GM23338 (cell line): Measurements from ENCODE around the gene TMEM123. TPM values are rescaled to one million over a fixed set of nuclear protein-coding genes. Genes with fewer than 3 reads are reported as not detected.

Experiments used
- ATAC-seq: fragments of 200-7000 bp; cut with Tn5 transposase; 3 replicates; pipeline ENCODE4 v1.9.1; 2020
- DNase-seq: peaks from one replicate; pipeline ENCODE4 v3.0.0-alpha.2; 2015; ENCODE audit warnings: low spot score
- H2AFZ ChIP-seq: fragments of 200-600 bp; sonication (generic); 2 replicates; pipeline ENCODE4 v1.8.0; 2016; ENCODE audit warnings: antibody characterized with exemption, mild to moderate bottlenecking, moderate library complexity
- H3F3A ChIP-seq: fragments of 200-600 bp; sonication (generic); replicated peaks from 2 replicates; pipeline ENCODE4 v1.8.0; 2017; ENCODE audit warnings: antibody characterized with exemption, mixed run types, low read depth
- H3K27ac ChIP-seq: fragments of 200-600 bp; sonication (generic); 2 replicates; pipeline ENCODE4 v1.6.1; 2016; ENCODE audit warnings: low read depth
- H3K27me3 ChIP-seq: fragments of 200-600 bp; sonication (generic); 2 replicates; pipeline ENCODE4 v1.8.0; 2016; ENCODE audit warnings: mild to moderate bottlenecking, mixed run types, moderate library complexity; ENCODE audit not compliant: insufficient read depth
- H3K36me3 ChIP-seq: fragments of 200-600 bp; sonication (generic); 2 replicates; pipeline ENCODE4 v1.8.0; 2016; ENCODE audit warnings: mild to moderate bottlenecking; ENCODE audit not compliant: insufficient read depth
- H3K4me1 ChIP-seq: fragments of 200-600 bp; sonication (generic); 2 replicates; pipeline ENCODE4 v1.8.0; 2016; ENCODE audit warnings: mild to moderate bottlenecking, moderate library complexity; ENCODE audit not compliant: insufficient read depth
- H3K4me2 ChIP-seq: fragments of 200-600 bp; sonication (generic); 2 replicates; pipeline ENCODE4 v1.7.1; 2017; ENCODE audit warnings: mixed run types
- H3K4me3 ChIP-seq: fragments of 200-600 bp; sonication (generic); 2 replicates; pipeline ENCODE4 v1.6.1; 2016; ENCODE audit warnings: mixed run types
- H3K79me2 ChIP-seq: fragments of 200-600 bp; sonication (generic); replicated peaks from 2 replicates; pipeline ENCODE4 v1.8.0; 2017; ENCODE audit warnings: mild to moderate bottlenecking; ENCODE audit not compliant: insufficient read depth
- H3K9me2 ChIP-seq: fragments of 200-600 bp; sonication (generic); 2 replicates; pipeline ENCODE4 v1.8.0; 2017; ENCODE audit not compliant: insufficient read depth
- H4K20me1 ChIP-seq: fragments of 200-600 bp; sonication (generic); replicated peaks from 2 replicates; pipeline ENCODE4 v1.8.0; 2017; ENCODE audit warnings: mild to moderate bottlenecking; ENCODE audit not compliant: insufficient read depth
- H3K27ac Mint-ChIP-seq: 2 replicates; pipeline ENCODE4 v1.8.0; 2020; ENCODE audit warnings: inconsistent platforms, mild to moderate bottlenecking, moderate library complexity, mixed read lengths
- H3K27me3 Mint-ChIP-seq: 3 replicates; pipeline ENCODE4 v1.8.0; 2022; ENCODE audit warnings: low read depth, mild to moderate bottlenecking, moderate library complexity, mixed read lengths, inconsistent platforms; ENCODE audit not compliant: insufficient read depth, poor library complexity
- H3K36me3 Mint-ChIP-seq: 3 replicates; pipeline ENCODE4 v1.8.0; 2021; ENCODE audit warnings: low read depth, mild to moderate bottlenecking, inconsistent platforms, moderate library complexity, mixed read lengths
- H3K4me1 Mint-ChIP-seq: 3 replicates; pipeline ENCODE4 v1.8.0; 2020; ENCODE audit warnings: mild to moderate bottlenecking, inconsistent platforms, mixed read lengths
- H3K4me3 Mint-ChIP-seq: 3 replicates; pipeline ENCODE4 v1.8.0; 2021; ENCODE audit warnings: moderate library complexity, mild to moderate bottlenecking, inconsistent platforms, mixed read lengths
- H3K9me3 Mint-ChIP-seq: 3 replicates; pipeline ENCODE4 v1.8.0; 2020; ENCODE audit warnings: moderate library complexity, mild to moderate bottlenecking, inconsistent platforms, mixed read lengths
- CREB1 ChIP-seq: fragments of 250-450 bp; sonication (Bioruptor Pico); IDR thresholded peaks from 2 replicates; pipeline ENCODE4 v1.5.0; 2020; ENCODE audit warnings: low read depth, mild to moderate bottlenecking, moderate library complexity
- EZH2 ChIP-seq: fragments of 200-600 bp; sonication (generic); IDR thresholded peaks from one replicate; pipeline ENCODE4 v1.8.0; 2017; ENCODE audit warnings: antibody characterized with exemption, mild to moderate bottlenecking, low read depth; ENCODE audit not compliant: unreplicated experiment
- JUNB ChIP-seq: IDR thresholded peaks from one replicate; pipeline ENCODE4 v1.6.1; 2016; ENCODE audit warnings: antibody characterized with exemption; ENCODE audit not compliant: unreplicated experiment
- NANOG ChIP-seq: IDR thresholded peaks from 2 replicates; pipeline ENCODE4 v1.6.1; 2016; ENCODE audit warnings: antibody characterized with exemption, borderline replicate concordance
- POLR2AphosphoS5 ChIP-seq: IDR thresholded peaks from 2 replicates; pipeline ENCODE4 v1.6.1; 2016; ENCODE audit warnings: antibody characterized with exemption, low read depth
- STAT1 ChIP-seq: IDR thresholded peaks from one replicate; pipeline ENCODE4 v1.6.1; 2016; ENCODE audit warnings: antibody characterized with exemption; ENCODE audit not compliant: unreplicated experiment
- ZNF114 ChIP-seq: fragments of 250-450 bp; sonication (Bioruptor Pico); IDR thresholded peaks from 2 replicates; pipeline ENCODE4 v1.5.0; 2020; ENCODE audit warnings: mild to moderate bottlenecking, moderate library complexity
- ZNF331 ChIP-seq: fragments of 250-450 bp; sonication (Bioruptor Pico); IDR thresholded peaks from 2 replicates; pipeline ENCODE4 v1.5.0; 2020; ENCODE audit warnings: low read depth, mild to moderate bottlenecking, moderate library complexity
- polyA plus RNA-seq: library from polyadenylated mRNA; unstranded; fragments of >200 nt; fragmentation: Nextera tagmentation; extraction: Ambion mirVana; gene quantifications from 2 replicates; pipeline ENCODE4 v1.2.1, GENCODE V29; 2016
- total RNA-seq: library from RNA; depleted of rRNA; stranded (reverse); fragments of >200 nt; shearing (Covaris generic); gene quantifications from 2 replicates; pipeline ENCODE4 v1.2.3, GENCODE V29; 2014
- TF ChIP-seq, protein P1 (sequence below), 2 experiments: fragments of 200-600 bp in 1 of 2; sonication (generic) in 1 of 2; conservative IDR thresholded peaks; 2 replicates each; pipeline versions ENCODE4 v1.5.1 to v1.6.1; 2016 to 2017; ENCODE audit warnings: antibody characterized with exemption in 2 of 2, low read depth in 2 of 2, mild to moderate bottlenecking in 2 of 2, moderate library complexity in 1 of 2
- TF ChIP-seq, protein P2 (sequence below): IDR thresholded peaks from 2 replicates; pipeline ENCODE4 v1.6.1; 2016; ENCODE audit warnings: antibody characterized with exemption
- TF ChIP-seq, protein P3 (sequence below): fragments of 250-450 bp; sonication (Bioruptor Pico); IDR thresholded peaks from 2 replicates; pipeline ENCODE4 v1.5.0; 2020; ENCODE audit warnings: mild to moderate bottlenecking, moderate library complexity

The TMEM123 gene
- total and polyA plus RNA-seq, 2 experiments from 2014 or later, result 44.1 to 61.0 TPM

DNA sequence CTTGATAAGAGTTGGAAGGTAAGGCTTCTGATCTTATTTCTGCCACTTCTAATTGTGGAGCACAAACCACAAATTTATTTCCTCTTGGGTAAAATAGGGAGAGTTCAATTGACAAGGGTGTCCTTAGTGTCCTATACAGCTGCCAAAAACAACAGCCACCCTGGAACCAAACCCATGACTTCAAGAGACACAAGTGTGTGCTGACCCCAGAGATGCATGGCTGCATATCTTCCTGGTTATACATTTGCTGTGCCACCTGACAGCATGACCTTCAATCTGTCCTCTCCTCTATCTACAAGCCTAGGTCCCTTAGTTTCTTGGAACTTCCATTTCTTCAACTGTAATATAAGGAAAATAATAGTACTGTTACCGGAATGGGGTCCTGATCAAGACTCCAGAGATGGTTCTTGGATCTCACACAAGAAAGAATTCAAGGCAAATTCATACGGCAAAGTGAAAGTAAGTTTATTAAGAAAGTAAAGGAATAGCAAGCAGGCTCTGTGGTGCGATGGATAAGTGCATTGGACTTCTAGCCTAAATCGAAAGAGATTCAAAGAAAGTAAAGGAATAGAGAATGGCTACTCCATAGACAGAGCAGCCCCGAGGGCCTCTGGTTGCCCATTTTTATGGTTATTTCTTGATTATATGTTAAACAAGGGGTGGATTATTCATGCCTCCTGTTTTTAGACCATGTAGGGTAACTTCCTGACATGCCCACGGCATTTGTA lies 15.5 kb upstream of the TMEM123 start:
- no peak overlapping the region for H3K4me2 ChIP-seq
- no peak overlapping the region for H3K4me3 ChIP-seq
- no peaks in the 10 kb centered on the region for H3K36me3 ChIP-seq
- H4K20me1 ChIP-seq, result no peaks in the 10 kb centered on the region
- no peak overlapping the region for H2AFZ ChIP-seq
- no peaks in the 10 kb centered on the region for H3K4me1 Mint-ChIP-seq
- H3K36me3 Mint-ChIP-seq, result no peaks in the 10 kb centered on the region
- no peaks in the 10 kb centered on the region for H3F3A ChIP-seq
- no peaks in the 10 kb centered on the region for H3K9me2 ChIP-seq
- DNase-seq, result no peak
- H3K79me2 ChIP-seq, result no peaks in the 10 kb centered on the region
- TF ChIP-seq, protein P1, sequence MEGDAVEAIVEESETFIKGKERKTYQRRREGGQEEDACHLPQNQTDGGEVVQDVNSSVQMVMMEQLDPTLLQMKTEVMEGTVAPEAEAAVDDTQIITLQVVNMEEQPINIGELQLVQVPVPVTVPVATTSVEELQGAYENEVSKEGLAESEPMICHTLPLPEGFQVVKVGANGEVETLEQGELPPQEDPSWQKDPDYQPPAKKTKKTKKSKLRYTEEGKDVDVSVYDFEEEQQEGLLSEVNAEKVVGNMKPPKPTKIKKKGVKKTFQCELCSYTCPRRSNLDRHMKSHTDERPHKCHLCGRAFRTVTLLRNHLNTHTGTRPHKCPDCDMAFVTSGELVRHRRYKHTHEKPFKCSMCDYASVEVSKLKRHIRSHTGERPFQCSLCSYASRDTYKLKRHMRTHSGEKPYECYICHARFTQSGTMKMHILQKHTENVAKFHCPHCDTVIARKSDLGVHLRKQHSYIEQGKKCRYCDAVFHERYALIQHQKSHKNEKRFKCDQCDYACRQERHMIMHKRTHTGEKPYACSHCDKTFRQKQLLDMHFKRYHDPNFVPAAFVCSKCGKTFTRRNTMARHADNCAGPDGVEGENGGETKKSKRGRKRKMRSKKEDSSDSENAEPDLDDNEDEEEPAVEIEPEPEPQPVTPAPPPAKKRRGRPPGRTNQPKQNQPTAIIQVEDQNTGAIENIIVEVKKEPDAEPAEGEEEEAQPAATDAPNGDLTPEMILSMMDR (conservative IDR thresholded peaks at IDR 0.05; ENCODE audit: low read depth in 2 of 2), result no peak
- TF ChIP-seq POLR2AphosphoS5 (no peak), EZH2 (no peak), STAT1 (no peak), ZNF331 (CRISPR knock-in tag) (no peak), CREB1 (CRISPR knock-in tag) (no peak), NANOG (no peak)
- H3K4me3 Mint-ChIP-seq, result no peak overlapping the region
- no peak for ATAC-seq
- peaks cover 4% of the 10 kb centered on the region for H3K27me3 Mint-ChIP-seq
- no peak overlapping the region for H3K27ac ChIP-seq
- no peaks in the 10 kb centered on the region for H3K4me1 ChIP-seq
- no peak overlapping the region for H3K27ac Mint-ChIP-seq
- no peaks in the 10 kb centered on the region for H3K27me3 ChIP-seq
- no peaks in the 10 kb centered on the region for H3K9me3 Mint-ChIP-seq

DNA sequence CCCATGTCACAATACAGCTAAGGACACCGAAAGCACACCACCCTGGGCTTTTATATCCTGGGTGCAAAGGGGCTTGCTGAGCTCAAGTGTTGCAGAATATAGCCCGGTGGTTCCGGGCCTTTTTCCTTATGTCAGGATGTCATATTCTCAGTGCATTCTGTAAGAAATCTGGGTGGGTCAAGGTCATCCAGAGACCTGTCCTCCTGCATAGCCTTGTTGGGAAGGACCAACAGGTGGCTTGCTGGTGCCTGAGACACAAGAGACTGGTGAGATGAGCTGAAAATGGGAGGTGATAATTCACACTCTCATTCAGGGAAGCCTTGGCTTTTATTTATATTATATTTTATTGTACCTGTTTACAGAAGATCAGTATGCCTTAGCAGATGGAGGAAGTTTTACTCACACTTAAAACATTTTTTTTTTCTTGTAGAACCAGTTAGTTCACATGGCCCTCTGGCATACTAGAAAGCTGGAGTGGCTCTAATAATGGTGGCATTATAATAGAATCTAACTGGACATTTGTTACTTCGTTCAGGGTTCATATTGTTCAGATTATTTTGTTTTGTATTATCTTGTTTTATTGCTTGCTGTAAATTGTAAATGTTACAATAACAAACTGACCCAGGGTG lies 14.6 kb upstream of the TMEM123 start:
- Histone ChIP-seq H3K4me3 (no peak overlapping the region), H3K79me2 (no peaks in the 10 kb centered on the region), H4K20me1 (no peaks in the 10 kb centered on the region), H3K27me3 (no peaks in the 10 kb centered on the region), H3K36me3 (no peaks in the 10 kb centered on the region), H3K9me2 (no peaks in the 10 kb centered on the region), H2AFZ (no peak overlapping the region), H3F3A (no peaks in the 10 kb centered on the region), H3K4me1 (no peaks in the 10 kb centered on the region), H3K4me2 (no peak overlapping the region), H3K27ac (no peak overlapping the region)
- no peak overlapping the region for H3K4me3 Mint-ChIP-seq
- ATAC-seq (no peak), DNase-seq (no peak)
- H3K27ac Mint-ChIP-seq, result no peak overlapping the region
- no peaks in the 10 kb centered on the region for H3K36me3 Mint-ChIP-seq
- peaks cover 2% of the 10 kb centered on the region for H3K27me3 Mint-ChIP-seq
- H3K9me3 Mint-ChIP-seq, result no peaks in the 10 kb centered on the region
- H3K4me1 Mint-ChIP-seq, result no peaks in the 10 kb centered on the region
- TF ChIP-seq STAT1 (no peak), NANOG (no peak), ZNF114 (no peak), ZNF331 (CRISPR knock-in tag) (no peak), JUNB (no peak), EZH2 (no peak)
- TF ChIP-seq, protein P2, sequence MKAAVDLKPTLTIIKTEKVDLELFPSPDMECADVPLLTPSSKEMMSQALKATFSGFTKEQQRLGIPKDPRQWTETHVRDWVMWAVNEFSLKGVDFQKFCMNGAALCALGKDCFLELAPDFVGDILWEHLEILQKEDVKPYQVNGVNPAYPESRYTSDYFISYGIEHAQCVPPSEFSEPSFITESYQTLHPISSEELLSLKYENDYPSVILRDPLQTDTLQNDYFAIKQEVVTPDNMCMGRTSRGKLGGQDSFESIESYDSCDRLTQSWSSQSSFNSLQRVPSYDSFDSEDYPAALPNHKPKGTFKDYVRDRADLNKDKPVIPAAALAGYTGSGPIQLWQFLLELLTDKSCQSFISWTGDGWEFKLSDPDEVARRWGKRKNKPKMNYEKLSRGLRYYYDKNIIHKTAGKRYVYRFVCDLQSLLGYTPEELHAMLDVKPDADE, result no peak
- TF ChIP-seq, protein P3, sequence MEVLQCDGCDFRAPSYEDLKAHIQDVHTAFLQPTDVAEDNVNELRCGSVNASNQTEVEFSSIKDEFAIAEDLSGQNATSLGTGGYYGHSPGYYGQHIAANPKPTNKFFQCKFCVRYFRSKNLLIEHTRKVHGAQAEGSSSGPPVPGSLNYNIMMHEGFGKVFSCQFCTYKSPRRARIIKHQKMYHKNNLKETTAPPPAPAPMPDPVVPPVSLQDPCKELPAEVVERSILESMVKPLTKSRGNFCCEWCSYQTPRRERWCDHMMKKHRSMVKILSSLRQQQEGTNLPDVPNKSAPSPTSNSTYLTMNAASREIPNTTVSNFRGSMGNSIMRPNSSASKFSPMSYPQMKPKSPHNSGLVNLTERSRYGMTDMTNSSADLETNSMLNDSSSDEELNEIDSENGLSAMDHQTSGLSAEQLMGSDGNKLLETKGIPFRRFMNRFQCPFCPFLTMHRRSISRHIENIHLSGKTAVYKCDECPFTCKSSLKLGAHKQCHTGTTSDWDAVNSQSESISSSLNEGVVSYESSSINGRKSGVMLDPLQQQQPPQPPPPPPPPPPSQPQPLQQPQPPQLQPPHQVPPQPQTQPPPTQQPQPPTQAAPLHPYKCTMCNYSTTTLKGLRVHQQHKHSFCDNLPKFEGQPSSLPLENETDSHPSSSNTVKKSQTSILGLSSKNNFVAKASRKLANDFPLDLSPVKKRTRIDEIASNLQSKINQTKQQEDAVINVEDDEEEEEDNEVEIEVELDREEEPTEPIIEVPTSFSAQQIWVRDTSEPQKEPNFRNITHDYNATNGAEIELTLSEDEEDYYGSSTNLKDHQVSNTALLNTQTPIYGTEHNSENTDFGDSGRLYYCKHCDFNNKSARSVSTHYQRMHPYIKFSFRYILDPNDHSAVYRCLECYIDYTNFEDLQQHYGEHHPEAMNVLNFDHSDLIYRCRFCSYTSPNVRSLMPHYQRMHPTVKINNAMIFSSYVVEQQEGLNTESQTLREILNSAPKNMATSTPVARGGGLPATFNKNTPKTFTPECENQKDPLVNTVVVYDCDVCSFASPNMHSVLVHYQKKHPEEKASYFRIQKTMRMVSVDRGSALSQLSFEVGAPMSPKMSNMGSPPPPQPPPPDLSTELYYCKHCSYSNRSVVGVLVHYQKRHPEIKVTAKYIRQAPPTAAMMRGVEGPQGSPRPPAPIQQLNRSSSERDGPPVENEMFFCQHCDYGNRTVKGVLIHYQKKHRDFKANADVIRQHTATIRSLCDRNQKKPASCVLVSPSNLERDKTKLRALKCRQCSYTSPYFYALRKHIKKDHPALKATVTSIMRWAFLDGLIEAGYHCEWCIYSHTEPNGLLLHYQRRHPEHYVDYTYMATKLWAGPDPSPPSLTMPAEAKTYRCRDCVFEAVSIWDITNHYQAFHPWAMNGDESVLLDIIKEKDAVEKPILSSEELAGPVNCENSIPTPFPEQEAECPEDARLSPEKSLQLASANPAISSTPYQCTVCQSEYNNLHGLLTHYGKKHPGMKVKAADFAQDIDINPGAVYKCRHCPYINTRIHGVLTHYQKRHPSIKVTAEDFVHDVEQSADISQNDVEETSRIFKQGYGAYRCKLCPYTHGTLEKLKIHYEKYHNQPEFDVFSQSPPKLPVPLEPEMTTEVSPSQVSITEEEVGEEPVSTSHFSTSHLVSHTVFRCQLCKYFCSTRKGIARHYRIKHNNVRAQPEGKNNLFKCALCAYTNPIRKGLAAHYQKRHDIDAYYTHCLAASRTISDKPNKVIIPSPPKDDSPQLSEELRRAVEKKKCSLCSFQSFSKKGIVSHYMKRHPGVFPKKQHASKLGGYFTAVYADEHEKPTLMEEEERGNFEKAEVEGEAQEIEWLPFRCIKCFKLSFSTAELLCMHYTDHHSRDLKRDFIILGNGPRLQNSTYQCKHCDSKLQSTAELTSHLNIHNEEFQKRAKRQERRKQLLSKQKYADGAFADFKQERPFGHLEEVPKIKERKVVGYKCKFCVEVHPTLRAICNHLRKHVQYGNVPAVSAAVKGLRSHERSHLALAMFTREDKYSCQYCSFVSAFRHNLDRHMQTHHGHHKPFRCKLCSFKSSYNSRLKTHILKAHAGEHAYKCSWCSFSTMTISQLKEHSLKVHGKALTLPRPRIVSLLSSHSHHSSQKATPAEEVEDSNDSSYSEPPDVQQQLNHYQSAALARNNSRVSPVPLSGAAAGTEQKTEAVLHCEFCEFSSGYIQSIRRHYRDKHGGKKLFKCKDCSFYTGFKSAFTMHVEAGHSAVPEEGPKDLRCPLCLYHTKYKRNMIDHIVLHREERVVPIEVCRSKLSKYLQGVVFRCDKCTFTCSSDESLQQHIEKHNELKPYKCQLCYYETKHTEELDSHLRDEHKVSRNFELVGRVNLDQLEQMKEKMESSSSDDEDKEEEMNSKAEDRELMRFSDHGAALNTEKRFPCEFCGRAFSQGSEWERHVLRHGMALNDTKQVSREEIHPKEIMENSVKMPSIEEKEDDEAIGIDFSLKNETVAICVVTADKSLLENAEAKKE (CRISPR knock-in tag), result no peak
